ENCODE data around the gene EXOC4. TPM values are rescaled to one million over a fixed set of nuclear protein-coding genes. Genes with fewer than 3 reads are reported as not detected.

EXOC4 gene
- total RNA-seq, 1 experiment from 2014 or later: 75.8 TPM

- Histone ChIP-seq H3K14ac (ENCODE audit: insufficient read depth, low read length) (no peak overlapping the region), H3T11ph (ENCODE audit: low read length) (no peak overlapping the region), H4K5ac (ENCODE audit: insufficient read length, low read depth, low read length) (no peak overlapping the region), H3K23me2 (ENCODE audit: insufficient read length, low read depth, low read length, poor library complexity, severe bottlenecking) (no peaks in the 10 kb centered on the region), H4K8ac (replicated peaks; ENCODE audit: insufficient read length, low read depth, low read length) (no peak overlapping the region), H2BK20ac (ENCODE audit: low read depth, low read length, poor library complexity, severe bottlenecking) (no peak overlapping the region), H3K27ac (ENCODE audit: insufficient read length, low read depth, low read length) (no peak overlapping the region), H2BK12ac (ENCODE audit: insufficient read length, low read depth, low read length) (no peak overlapping the region), H3K18ac (ENCODE audit: insufficient read length, low read depth, low read length) (no peak overlapping the region), H3K23ac (ENCODE audit: insufficient read length, low read depth, low read length) (no peak overlapping the region), H3K9ac (ENCODE audit: extremely low read depth, insufficient read length, low read length) (no peak overlapping the region), H3K79me1 (ENCODE audit: insufficient read depth, low read depth, low read length, poor library complexity, severe bottlenecking) (no peaks in the 10 kb centered on the region), H4K91ac (ENCODE audit: insufficient read length, low read depth, low read length) (no peak overlapping the region), H3K56ac (ENCODE audit: insufficient read length, low read depth, low read length) (no peak overlapping the region), H2AFZ (ENCODE audit: low read length) (no peak overlapping the region), H3K27me3 (ENCODE audit: insufficient read depth, low read length) (no peaks in the 10 kb centered on the region), H3K4me1 (ENCODE audit: insufficient read depth, low read length) (no peaks in the 10 kb centered on the region), H4K20me1 (ENCODE audit: control insufficient read depth, insufficient read depth, insufficient read length) (no peaks in the 10 kb centered on the region), H3K4ac (ENCODE audit: low read depth, low read length) (no peak overlapping the region), H2AK5ac (ENCODE audit: insufficient read length, low read length) (no peak overlapping the region), H3K9me3 (ENCODE audit: control insufficient read depth, low read depth, low read length) (no peaks in the 10 kb centered on the region), H2BK120ac (ENCODE audit: low read depth, low read length, poor library complexity, severe bottlenecking) (no peak overlapping the region), H3K79me2 (ENCODE audit: insufficient read depth, low read length) (no peaks in the 10 kb centered on the region), H2BK5ac (ENCODE audit: insufficient read length, low read length) (no peak overlapping the region), H3K4me2 (ENCODE audit: insufficient read depth, insufficient read length, low read length) (no peak overlapping the region), H2BK15ac (ENCODE audit: low read depth, low read length) (no peak overlapping the region)
- Mint-ChIP-seq H3K27me3 (ENCODE audit: low read depth) (no peaks in the 10 kb centered on the region), H3K4me3 (no peak overlapping the region), H3K9me3 (no peaks in the 10 kb centered on the region), H3K36me3 (ENCODE audit: insufficient read depth in 1 of 3, low read depth in 3 of 3) (peaks cover 9 to 28% (median 26%) of the 10 kb centered on the region in 3 experiments), H3K4me1 (peaks cover 11% of the 10 kb centered on the region in 2 experiments), H3K27ac (peak overlapping the region in 1 of 3 experiments; percentile 56; a peak in 1 of 7 replicates)
- no peak for DNase-seq
- no CpG with 5 or more reads among the region's 3 CpGs for WGBS (ENCODE audit: extremely low coverage, insufficient read length, low lambda C conversion rate)
- no peak for TF ChIP-seq CTCF (conservative IDR thresholded peaks at IDR 0.05)
Observed at GRCh38 chr7:133290676-133291333, 37.9 kb downstream of the EXOC4 start.
